HepG2 (cell line): ENCODE measurements around the gene CPNE1. TPM values are rescaled to one million over a fixed set of nuclear protein-coding genes. Genes with fewer than 3 reads are reported as not detected.

Experiments used
- ATF2 ChIP-seq: sonication (generic); formaldehyde crosslinking; IDR thresholded peaks from 2 replicates; pipeline ENCODE4 v1.4.0; 2020; ENCODE audit warnings: missing genetic modification reagents
- BRCA1 ChIP-seq: sonication (generic); formaldehyde crosslinking; IDR thresholded peaks from 2 replicates; pipeline ENCODE4 v1.4.0; 2020; ENCODE audit warnings: missing genetic modification reagents
- BRF2 ChIP-seq: sonication (generic); formaldehyde crosslinking; IDR thresholded peaks from 2 replicates; pipeline ENCODE4 v1.8.1; 2022; ENCODE audit warnings: mild to moderate bottlenecking, missing genetic modification reagents
- CCDC6 ChIP-seq: sonication (generic); formaldehyde crosslinking; IDR thresholded peaks from 2 replicates; pipeline ENCODE4 v1.8.1; 2022; ENCODE audit warnings: mild to moderate bottlenecking, missing genetic modification reagents, moderate library complexity
- HMG20A ChIP-seq: IDR thresholded peaks from 2 replicates; pipeline ENCODE4 v1.6.1; 2016; ENCODE audit warnings: borderline replicate concordance
- HNRNPUL1 ChIP-seq: fragments of 200-400 bp; formaldehyde crosslinking; IDR thresholded peaks from 2 replicates; pipeline ENCODE4 v1.6.1; 2017; ENCODE audit warnings: low read depth, mild to moderate bottlenecking, low read length, moderate library complexity
- IRF2 ChIP-seq: IDR thresholded peaks from 2 replicates; pipeline ENCODE4 v1.6.1; 2018; ENCODE audit warnings: missing genetic modification reagents, missing compliant biosample characterization
- ISL2 ChIP-seq: sonication (generic); formaldehyde crosslinking; IDR thresholded peaks from 2 replicates; pipeline ENCODE4 v1.5.0; 2020; ENCODE audit warnings: missing genetic modification reagents
- MED8 ChIP-seq: sonication (generic); formaldehyde crosslinking; IDR thresholded peaks from 2 replicates; pipeline ENCODE4 v1.8.1; 2023; ENCODE audit warnings: mild to moderate bottlenecking, missing genetic modification reagents; ENCODE audit not compliant: insufficient replicate concordance
- MTA1 ChIP-seq: sonication (generic); formaldehyde crosslinking; IDR thresholded peaks from 2 replicates; pipeline ENCODE4 v1.4.0; 2020; ENCODE audit warnings: missing genetic modification reagents, mild to moderate bottlenecking, borderline replicate concordance
- PLRG1 ChIP-seq: fragments of 450-650 bp; conservative IDR thresholded peaks from 2 replicates; pipeline ENCODE4 v1.6.1; 2016
- POLR2AphosphoS5 ChIP-seq: IDR thresholded peaks from 2 replicates; pipeline ENCODE4 v1.6.1; 2012; ENCODE audit warnings: low read depth, low read length
- PRDM15 ChIP-seq: sonication (generic); formaldehyde crosslinking; IDR thresholded peaks from 2 replicates; pipeline ENCODE4 v1.4.0; 2020; ENCODE audit warnings: missing genetic modification reagents
- RBFOX2 ChIP-seq: fragments of 200-400 bp; formaldehyde crosslinking; IDR thresholded peaks from 2 replicates; pipeline ENCODE4 v1.6.1; 2017; ENCODE audit warnings: low read depth, mild to moderate bottlenecking, low read length
- RNF2 ChIP-seq: fragments of 450-650 bp; conservative IDR thresholded peaks from 2 replicates; pipeline ENCODE4 v1.6.1; 2016; ENCODE audit warnings: low read depth
- TBX2 ChIP-seq: sonication (generic); formaldehyde crosslinking; IDR thresholded peaks from 2 replicates; pipeline ENCODE4 v1.5.0; 2020; ENCODE audit warnings: missing genetic modification reagents, mild to moderate bottlenecking, borderline replicate concordance
- ZBTB44 ChIP-seq: sonication (generic); formaldehyde crosslinking; IDR thresholded peaks from 2 replicates; pipeline ENCODE4 v1.4.0; 2020; ENCODE audit warnings: missing genetic modification reagents
- ZNF225 ChIP-seq: sonication (generic); formaldehyde crosslinking; IDR thresholded peaks from 2 replicates; pipeline ENCODE4 v1.4.0; 2020; ENCODE audit warnings: mild to moderate bottlenecking, missing genetic modification reagents
- ZNF282 ChIP-seq: fragments of 450-650 bp; IDR thresholded peaks from 2 replicates; pipeline ENCODE4 v1.6.1; 2018; ENCODE audit not compliant: partially characterized antibody
- ZNF441 ChIP-seq: sonication (generic); formaldehyde crosslinking; IDR thresholded peaks from 2 replicates; pipeline ENCODE4 v1.7.0; 2021; ENCODE audit warnings: missing genetic modification reagents, borderline replicate concordance
- ZNF547 ChIP-seq: sonication (generic); formaldehyde crosslinking; IDR thresholded peaks from 2 replicates; pipeline ENCODE4 v1.5.1; 2020; ENCODE audit warnings: mild to moderate bottlenecking, missing genetic modification reagents
- ZNF703 ChIP-seq: sonication (generic); formaldehyde crosslinking; IDR thresholded peaks from 2 replicates; pipeline ENCODE4 v1.5.1; 2020; ENCODE audit warnings: missing genetic modification reagents, mild to moderate bottlenecking, moderate library complexity, borderline replicate concordance
- ZSCAN20 ChIP-seq: sonication (generic); formaldehyde crosslinking; IDR thresholded peaks from 2 replicates; pipeline ENCODE4 v1.4.0; 2020; ENCODE audit warnings: missing genetic modification reagents, mild to moderate bottlenecking, borderline replicate concordance
- polyA plus RNA-seq, 8 experiments: library from polyadenylated mRNA; depleted of rRNA in 3 of 8; stranded (reverse) in 7 of 8; unstranded in 1 of 8; fragments of >200 nt; fragmentation: Illumina TruSeq in 4 of 8; extraction: Trizol in 4 of 8; gene quantifications; 2 replicates each; pipeline versions ENCODE4 v1.2.1 to v1.2.3, GENCODE V29; 2011 to 2016; ENCODE audit warnings: low read depth in 4 of 8, missing spikeins in 1 of 8, mixed read lengths in 1 of 8; ENCODE audit not compliant: insufficient read depth in 1 of 8
- total RNA-seq, 5 experiments: library from RNA; depleted of rRNA; stranded (reverse); fragments of >200 nt; fragmentation: Illumina TruSeq; extraction: Trizol; gene quantifications; 2 replicates each; pipeline ENCODE4 v1.2.3, GENCODE V29; 2016; ENCODE audit warnings: low read depth in 1 of 5

The CPNE1 gene
- total and polyA plus RNA-seq, 2 of the 13 experiments (the other 11 are each of a cell fraction or from before 2014, with no cell fraction given): 408 to 431 TPM

GRCh38 chr20:35702051-35702823 is 37.5 kb upstream of the CPNE1 start (continued):
- TF ChIP-seq HNRNPUL1: no peak
- no peak for TF ChIP-seq MED8
- TF ChIP-seq POLR2AphosphoS5: peak; percentile 71; the same call in 1 of the 2 replicates
- no peak for TF ChIP-seq PLRG1
- TF ChIP-seq ZNF703 (CRISPR knock-in tag): no peak
- TF ChIP-seq HMG20A: 0 out of 2 replicates have a peak, but pooled peaks have one; percentile 6
- no peak for TF ChIP-seq MTA1 (CRISPR knock-in tag)
- peak; percentile 31; the same call in 1 of the 2 replicates for TF ChIP-seq ZSCAN20
- TF ChIP-seq ZBTB44 (CRISPR knock-in tag): no peak
- TF ChIP-seq BRF2 (CRISPR knock-in tag): peak; percentile 84; the same call in 1 of the 2 replicates
- TF ChIP-seq RNF2: no peak
- no peak for TF ChIP-seq ZNF441 (CRISPR knock-in tag)
- no peak for TF ChIP-seq ZNF282
- no peak for TF ChIP-seq PRDM15 (CRISPR knock-in tag)
- no peak; the same call in 1 of the 2 replicates for TF ChIP-seq ATF2 (CRISPR knock-in tag)
- TF ChIP-seq ZNF547 (CRISPR knock-in tag): peak; percentile 67; the same call in 1 of the 2 replicates
- TF ChIP-seq BRCA1 (CRISPR knock-in tag): no peak
- no peak for TF ChIP-seq IRF2 (CRISPR knock-in tag)
- TF ChIP-seq CCDC6 (CRISPR knock-in tag): peak; percentile 88
- TF ChIP-seq RBFOX2: peak; percentile 54; the same call in 1 of the 2 replicates
- no peak for TF ChIP-seq ZNF225
- TF ChIP-seq ISL2 (CRISPR knock-in tag): peak; percentile 9; the same call in 1 of the 2 replicates
- no peak for TF ChIP-seq TBX2
